H54 (cell line): ENCODE measurements around the gene EEF1G.

ENCODE experiments used
- DNase-seq: peaks from one replicate; pipeline ENCODE4 v3.0.0; 2011; ENCODE audit warnings: low spot score, mixed read lengths; ENCODE audit not compliant: insufficient read length
- FAIRE-seq: peaks from 3 replicates; lab custom pipeline; 2011; peaks lifted over from hg19 to GRCh38; lab: Jason Lieb, UNC
- POLR2A ChIP-seq: IDR thresholded peaks from 2 replicates; pipeline ENCODE4 v1.6.1; 2011; ENCODE audit warnings: low read depth, mild to moderate bottlenecking, low read length

EEF1G gene

DNA sequence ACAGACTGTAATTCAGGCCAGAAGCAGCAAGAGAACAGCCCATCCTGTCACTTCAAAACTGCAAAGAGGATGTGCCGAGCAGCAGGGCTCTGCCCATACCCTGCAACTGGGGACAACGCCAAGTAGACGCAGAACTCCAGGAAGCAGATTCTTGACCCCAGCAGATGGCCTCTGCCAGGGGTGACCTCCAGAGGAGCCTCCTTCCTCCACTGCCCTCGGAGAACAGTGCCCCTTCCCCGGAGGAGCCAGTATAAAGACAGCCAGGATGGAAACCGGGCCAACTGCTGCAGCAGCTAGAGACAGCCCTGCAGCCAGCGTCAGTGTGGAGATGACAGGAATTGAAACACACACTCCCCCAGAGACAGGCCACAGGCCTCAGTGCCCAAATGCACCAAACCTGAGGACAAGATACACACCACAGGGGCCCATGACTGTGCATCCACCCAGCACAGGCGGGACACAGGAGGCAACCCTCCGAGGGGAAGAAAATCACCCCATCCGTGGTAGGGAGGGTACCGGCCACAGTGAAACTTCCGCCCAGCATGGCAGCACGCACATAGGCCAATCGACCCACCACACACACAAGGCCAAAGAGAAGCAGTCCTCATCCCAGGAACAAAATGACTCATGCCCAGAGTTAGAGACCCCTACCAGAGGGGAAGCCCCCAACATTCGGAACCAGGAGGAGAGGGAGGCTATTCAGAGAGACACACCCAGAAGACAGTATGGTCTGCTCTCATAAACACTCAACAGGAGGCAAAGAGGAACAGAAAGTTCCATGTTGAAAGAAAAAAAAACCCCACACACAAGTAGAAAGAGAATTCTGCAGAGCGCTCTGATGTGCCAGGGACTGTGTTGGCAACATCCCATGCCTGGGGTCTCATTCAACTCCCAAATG is 32.6 kb downstream of the EEF1G start:
- no peak for TF ChIP-seq POLR2A
- no peak for FAIRE-seq
- no peak for DNase-seq

DNA sequence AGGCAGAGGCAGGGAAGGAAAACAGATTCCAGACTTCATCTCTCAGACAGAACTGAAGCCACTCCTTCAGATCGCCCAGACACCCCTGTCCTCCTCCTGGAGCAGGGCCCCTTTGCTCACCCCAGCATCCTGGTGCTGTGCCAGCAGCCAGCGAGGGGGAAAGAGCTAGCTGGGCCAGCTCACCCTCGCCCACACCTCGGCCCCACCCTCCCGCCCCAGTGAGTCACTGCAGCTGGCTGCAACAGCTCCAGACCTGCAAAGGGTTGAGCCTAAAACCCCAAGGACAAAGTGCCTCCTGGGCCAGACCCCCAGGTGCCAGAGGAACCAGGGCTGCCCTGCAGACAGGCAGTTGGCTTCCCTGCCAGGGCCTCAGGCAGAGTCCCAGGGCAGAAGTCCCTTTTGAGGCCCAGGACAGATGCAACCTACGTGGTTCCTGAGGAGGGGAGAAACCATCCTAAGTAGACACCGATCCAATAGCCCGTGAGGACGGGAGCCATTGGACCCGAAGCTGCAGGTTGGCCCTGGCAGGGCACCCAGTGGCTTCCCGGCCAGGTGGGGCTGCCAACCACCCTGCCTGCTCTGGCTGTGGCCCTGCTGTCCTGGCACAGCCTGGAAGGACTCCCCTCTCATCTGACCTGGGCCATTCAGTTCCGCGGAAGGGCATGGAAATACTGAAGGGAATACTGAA is 34.3 kb downstream of the EEF1G start:
- DNase-seq: peak; percentile 83
- FAIRE-seq: no peak
- no peak for TF ChIP-seq POLR2A

DNA sequence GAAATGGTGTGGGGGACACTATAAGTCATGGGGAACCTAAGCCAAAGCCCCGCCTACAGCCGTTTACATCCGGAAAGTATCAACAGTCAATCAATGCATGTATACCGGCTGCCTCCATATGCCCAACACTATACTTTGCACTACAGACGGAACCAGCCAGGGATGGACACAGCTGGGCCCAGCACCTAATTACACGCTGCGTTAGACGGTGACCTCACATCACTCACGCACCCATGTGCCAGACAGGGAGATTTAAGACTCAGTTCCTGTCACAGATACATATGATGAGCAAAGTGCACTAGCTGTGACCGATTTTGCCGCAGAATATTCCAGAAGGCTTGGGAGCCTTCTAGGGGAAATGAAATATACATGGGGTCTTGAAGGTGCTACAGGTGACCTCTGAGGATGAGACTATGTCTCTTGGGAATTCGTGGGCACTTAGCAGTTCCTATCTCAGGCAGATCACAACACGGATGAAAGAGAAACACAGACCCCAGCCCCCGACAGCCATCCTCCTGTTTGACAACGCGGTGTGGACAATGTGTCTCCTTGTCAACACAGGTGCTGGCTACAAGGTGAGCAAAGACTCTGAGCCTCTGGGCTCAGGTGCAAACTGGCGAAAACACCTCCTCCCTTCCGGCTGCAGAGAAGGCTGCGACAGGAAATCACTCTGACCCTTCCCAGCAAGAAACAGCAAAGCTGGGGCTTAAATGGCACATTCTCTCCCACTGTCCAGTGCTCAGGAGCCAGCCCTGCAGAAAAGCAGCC is 35.0 kb downstream of the EEF1G start:
- DNase-seq (no peak), FAIRE-seq (no peak)
- TF ChIP-seq POLR2A: no peak; the same call in 1 of the 2 replicates

DNA sequence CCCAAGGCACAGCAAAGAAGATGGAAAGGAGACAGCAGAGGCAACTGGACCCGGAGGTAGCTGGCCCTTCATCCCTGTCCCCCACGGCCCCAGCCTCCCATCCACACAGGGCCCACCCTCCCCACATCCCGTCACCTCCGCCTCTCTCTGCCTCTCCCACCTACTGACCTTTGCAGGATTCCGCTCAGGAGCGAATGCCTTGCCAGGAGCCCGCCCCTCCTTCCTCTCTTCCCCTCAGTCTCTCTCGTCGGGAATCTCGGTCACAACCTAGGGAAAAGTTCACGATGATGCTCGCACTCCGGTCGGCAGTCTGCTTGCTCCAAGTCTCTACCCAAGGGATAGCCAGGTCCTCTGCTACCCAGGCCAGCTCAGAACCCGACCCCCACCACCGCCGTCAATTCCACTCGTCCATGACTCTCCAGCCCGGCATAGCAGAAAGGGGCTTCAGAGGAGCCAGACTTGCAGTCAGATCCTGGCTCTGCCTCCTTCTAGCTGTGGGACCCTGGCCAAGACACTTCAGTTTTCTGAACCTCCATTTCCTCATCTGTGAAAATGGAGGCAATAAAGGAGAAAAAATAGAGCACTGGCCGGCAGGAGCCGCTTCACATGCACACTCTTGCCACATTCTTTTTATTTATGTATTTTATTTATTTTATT is 37.3 kb downstream of the EEF1G start:
- DNase-seq (no peak), FAIRE-seq (no peak)
- TF ChIP-seq POLR2A: no peak

DNA sequence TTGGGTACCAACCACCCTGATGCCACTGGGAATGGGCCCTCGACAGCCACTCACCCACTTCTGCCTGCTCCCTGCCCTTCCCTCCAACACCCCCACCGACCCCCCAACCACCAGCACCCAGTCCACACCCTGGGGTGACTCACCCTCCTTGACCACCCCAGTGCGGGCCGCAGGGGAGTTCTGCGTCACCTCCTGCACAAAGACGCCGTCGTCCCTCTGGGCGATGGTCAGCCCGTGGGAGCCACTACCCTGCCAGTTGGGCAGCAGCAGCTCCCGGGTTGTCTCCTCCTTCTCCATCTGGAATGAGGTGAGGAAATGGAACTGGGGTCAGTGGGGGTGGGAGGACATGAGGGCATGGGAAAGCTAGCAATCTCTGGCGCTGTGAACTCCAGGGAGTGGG is 37.9 kb downstream of the EEF1G start:
- TF ChIP-seq POLR2A: no peak
- DNase-seq (no peak), FAIRE-seq (no peak)

DNA sequence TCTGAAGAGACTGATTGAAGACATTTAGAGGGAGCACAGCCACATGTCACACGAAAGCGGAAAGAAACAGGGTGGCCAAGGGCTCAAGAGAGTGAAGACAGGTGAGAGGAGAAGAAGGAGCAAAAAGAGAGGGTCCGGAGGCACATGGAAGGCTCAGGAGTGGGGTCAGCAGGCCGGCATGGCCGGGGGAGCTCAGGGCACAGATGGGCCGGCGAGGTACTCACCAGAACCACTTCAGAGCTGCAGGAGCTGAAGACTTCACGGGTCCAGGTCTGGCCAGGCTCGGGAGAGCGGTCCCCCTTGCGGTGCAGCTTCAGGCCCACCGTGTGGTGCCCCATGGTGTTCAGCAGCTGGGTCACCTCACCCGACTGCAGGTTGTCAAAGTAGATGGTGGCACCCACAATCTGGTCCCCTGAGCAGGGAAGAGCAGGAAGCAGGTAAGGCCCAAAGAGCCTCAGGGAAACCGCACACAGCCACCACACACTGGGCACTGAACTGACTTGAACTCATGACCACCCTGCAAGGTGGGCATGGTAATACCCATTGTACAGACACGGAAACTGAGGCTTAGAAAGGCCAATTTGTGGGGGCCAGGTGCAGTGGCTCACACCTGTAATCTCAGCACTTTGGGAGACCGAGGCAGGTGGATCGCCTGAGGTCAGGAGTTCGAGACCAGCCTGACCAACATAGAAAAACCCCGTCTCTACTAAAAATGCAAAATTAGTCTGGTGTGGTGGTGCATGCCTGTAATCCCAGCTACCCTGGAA is 38.7 kb downstream of the EEF1G start:
- DNase-seq (no peak), FAIRE-seq (no peak)
- no peak for TF ChIP-seq POLR2A

DNA sequence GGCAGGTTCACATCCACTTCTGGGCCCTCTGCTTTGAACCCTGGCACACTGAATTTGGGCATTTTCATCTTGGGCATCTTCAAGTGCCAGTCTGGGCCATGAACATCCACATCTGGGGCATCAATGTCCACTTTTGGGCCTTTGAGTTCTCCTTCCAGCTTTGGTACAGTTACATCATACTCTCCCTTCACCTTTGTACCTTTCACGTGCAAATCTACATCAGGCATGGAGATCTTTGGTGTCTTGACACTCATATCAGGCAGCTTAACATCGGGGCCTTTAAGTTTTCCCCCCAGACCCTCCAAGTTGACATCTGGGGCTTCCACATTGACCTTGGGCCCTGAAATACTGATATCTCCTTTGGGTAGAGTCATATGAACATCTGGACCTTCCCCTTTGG is 41.6 kb downstream of the EEF1G start:
- DNase-seq (no peak), FAIRE-seq (no peak)
- no peak for TF ChIP-seq POLR2A

DNA sequence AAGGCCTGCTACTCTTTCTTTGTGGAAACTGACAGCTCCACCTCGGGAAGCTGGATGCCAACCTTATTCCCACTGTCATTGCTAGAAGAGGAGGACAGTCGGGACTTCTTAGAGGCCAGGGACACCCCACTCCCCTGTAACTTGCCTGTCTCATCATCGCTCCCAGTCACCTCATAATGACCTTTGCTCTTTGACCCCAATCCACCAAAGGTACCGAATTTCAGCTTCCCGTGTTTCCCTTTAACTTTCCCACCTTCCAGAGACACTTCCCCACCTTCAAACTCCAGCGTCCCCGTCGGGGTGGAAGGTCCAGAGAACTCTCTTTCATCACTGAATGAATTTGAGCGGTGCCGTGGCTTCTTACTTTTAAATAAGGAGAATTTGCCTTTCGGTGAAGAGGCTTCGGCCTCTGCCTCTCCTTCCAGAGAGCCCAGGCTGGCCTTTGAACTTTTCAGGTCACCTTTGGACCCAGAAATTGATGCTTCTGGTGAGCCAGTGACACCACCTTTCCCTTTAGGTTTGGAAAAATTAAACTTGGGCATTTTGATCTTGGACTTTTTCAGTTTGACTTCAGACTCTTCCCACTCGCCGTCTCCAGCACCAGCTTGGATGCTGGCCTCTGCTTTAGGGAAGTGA is 56.8 kb downstream of the EEF1G start:
- DNase-seq: no peak
- no peak for FAIRE-seq
- TF ChIP-seq POLR2A: no peak

DNA sequence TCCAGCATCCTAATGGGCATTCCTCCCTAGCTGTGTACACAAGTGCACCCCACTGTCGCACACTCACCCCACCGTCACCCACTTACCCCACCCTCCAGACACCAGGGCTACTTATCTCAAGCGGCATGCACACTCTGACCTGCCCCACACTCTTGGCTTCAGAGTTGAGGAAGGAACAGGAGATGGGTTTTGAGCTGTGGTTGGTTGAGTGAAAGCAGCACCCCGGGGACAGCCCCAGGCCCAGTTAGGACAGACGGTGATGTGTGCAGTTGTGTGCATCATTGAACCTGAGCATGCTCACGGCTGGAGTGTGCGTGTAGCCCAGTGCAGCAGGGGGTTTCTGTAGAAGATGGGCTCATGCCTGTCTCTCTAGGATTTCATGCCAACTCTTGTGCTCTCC is 59.5 kb downstream of the EEF1G start:
- DNase-seq: no peak
- FAIRE-seq: no peak
- no peak for TF ChIP-seq POLR2A

DNA sequence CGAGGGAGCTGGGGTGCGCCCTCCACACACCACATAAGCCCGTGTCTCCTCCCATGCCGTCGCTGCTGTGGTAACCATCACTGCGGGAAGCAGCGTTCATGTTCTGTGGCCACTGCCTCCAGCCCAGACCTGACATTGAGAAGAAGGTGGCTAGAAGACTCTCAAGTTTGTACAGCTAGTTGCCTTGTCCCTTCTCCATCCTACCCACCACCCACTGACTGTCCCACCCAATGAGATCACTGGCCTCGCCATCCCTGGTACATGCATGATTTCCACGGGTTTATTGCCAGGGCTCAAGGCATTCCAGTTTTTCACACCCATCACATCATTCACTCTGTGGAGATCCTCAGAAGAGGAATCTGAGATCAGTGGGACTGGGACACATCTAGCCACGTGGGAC is 60.1 kb downstream of the EEF1G start:
- no peak for FAIRE-seq
- no peak for DNase-seq
- TF ChIP-seq POLR2A: no peak

DNA sequence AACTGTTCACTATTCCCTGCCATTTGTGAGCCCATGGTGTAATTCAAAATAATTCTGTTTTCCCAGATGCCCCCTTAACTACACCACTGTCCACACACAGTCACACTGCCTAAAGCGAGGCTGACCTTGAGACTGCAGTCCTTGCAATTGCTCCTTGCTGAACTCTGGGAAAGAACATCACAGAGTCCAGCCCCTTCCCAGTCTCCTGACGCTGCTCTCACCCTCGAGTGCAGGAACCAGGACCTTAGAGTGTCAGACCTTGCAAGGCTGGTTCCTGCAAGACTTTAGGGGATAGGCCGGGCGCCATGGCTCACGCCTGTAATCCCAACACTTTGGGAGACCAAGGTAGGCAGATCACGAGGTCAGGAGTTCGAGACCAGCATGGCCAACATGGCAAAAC is 60.7 kb downstream of the EEF1G start:
- no peak for FAIRE-seq
- no peak for TF ChIP-seq POLR2A

More for the DNA sequence above, 60.7 kb downstream of the EEF1G start:
- no peak for DNase-seq
